ENCODE data around the gene ZNF221. TPM values are rescaled to one million over a fixed set of nuclear protein-coding genes. Genes with fewer than 3 reads are reported as not detected.

The ZNF221 gene
- total and polyA plus RNA-seq, 11 donors = 2.4 to 6.7 (median 3.7) TPM

DNA sequence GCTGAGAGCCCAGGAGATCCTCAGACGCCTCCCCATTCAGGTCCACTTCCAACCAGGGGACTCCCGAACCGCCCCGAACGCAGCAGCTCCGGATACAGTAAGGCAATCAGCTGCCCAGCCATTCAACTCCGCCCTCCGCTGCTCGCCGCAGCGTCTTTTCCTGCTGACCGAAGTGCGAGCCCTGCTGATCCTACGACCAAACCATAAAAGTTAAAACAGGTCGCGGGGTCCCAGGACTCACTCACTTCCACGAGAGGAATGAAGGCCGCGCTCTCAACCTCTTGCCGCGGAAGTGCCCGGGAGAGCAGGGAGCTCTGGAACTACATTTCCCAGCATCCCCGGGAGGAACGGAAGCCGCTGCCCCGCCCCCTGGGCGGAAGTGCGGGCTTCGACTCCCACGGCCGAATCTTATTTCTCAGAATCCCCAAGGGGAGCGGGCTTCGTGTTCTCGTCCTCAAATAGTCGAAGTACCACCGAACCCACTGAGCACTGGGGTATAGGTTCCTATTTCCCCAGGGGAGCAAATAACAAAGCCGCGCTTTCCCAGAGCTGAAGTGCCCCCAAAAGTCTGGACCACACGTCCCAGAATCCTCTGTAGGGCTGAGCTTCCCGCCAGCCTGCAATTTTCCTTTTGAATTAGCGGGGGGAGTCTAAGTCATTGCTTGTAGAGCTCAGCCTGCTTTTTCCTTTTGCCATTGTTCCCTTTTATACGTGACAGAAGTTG lies 15.9 kb upstream of the ZNF221 start, which contains the start of gene ZNF45:
Gene ZNF45 (minus strand): TSS at position 298 of the 724 bp plus-strand sequence. CDS start 13,097 bp downstream, outside the sequence.
- ATAC-seq (peak; percentile 97 to 99 (median 99)), DNase-seq (peak; percentile 91 to 94 (median 92))
- peak within 1 kb of the TSS; percentile 49 to 77 (median 66) for H3K4me3 ChIP-seq
- H3K27ac ChIP-seq = peak within 1 kb of the TSS; percentile 71 to 93 (median 88)
- WGBS, 4 donors = 0 to 1% (median 0%) methylated on average over 30 to 42 of the region's 42 CpGs
- peaks cover 0 to 21% (median 12%) of the 10 kb centered on the region in 12 donors for H3K4me1 ChIP-seq
- intact Hi-C loops (cut with DNase I) = loop anchor here in 3 of 10 donors (1.0 to 10.0 kb wide), 5 partner anchors 16 to 110 kb away; partner anchors contain the start of genes ZNF155 (in 2 of the 3), ZNF221 (in 2 of the 3) and ZNF283 (in 1 of the 3)
- H3K9me3 ChIP-seq = peaks cover 0 to 12% (median 0%) of the 10 kb centered on the region in 12 donors
- peak in 1 of 2 donors; percentile 56 for TF ChIP-seq POLR2A (IDR thresholded peaks at IDR 0.05)
- TF ChIP-seq, protein P1, sequence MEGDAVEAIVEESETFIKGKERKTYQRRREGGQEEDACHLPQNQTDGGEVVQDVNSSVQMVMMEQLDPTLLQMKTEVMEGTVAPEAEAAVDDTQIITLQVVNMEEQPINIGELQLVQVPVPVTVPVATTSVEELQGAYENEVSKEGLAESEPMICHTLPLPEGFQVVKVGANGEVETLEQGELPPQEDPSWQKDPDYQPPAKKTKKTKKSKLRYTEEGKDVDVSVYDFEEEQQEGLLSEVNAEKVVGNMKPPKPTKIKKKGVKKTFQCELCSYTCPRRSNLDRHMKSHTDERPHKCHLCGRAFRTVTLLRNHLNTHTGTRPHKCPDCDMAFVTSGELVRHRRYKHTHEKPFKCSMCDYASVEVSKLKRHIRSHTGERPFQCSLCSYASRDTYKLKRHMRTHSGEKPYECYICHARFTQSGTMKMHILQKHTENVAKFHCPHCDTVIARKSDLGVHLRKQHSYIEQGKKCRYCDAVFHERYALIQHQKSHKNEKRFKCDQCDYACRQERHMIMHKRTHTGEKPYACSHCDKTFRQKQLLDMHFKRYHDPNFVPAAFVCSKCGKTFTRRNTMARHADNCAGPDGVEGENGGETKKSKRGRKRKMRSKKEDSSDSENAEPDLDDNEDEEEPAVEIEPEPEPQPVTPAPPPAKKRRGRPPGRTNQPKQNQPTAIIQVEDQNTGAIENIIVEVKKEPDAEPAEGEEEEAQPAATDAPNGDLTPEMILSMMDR (IDR thresholded peaks at IDR 0.05) = no peak
- peaks cover 3 to 31% (median 29%) of the 10 kb centered on the region in 9 donors for H3K36me3 ChIP-seq
- H3K27me3 ChIP-seq = no peaks in the 10 kb centered on the region

DNA sequence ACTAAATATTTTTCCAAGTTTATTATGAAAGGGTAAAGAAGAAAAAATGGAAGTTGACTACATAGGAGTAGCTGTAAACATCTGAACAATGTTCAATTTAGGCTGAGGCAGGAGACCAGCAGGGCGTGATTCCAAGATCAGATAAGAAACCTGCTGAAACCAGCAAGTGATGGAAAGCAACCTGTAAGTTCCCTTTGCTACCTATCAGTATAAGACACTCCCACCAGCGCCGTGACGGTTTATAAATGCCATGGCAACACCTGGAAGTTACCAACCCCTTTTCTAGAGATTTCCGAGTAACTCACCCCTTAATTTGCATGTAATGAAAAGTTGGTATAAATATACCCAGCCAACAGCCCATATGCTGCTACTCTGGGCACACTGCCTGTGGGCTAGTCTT lies 14.8 kb upstream of the ZNF221 start:
- peaks cover 0 to 13% (median 0%) of the 10 kb centered on the region in 12 donors for H3K9me3 ChIP-seq
- no peak overlapping the region for H3K4me3 ChIP-seq
- no peak overlapping the region for H3K27ac ChIP-seq
- 70 to 80% (median 74%) methylated on average over 5 of the region's 5 CpGs for WGBS, 4 donors
- H3K4me1 ChIP-seq = peaks cover 0 to 21% (median 12%) of the 10 kb centered on the region in 12 donors
- TF ChIP-seq, protein P1 (IDR thresholded peaks at IDR 0.05) = no peak
- TF ChIP-seq POLR2A (IDR thresholded peaks at IDR 0.05) = no peak
- intact Hi-C loops (cut with DNase I) = loop anchor here in 1 of 10 donors (5.0 to 10.0 kb wide), 2 partner anchors 34 to 111 kb away; partner anchors contain the start of gene ZNF283
- DNase-seq (no peak), ATAC-seq (no peak)
- no peaks in the 10 kb centered on the region for H3K27me3 ChIP-seq
- peaks cover 0 to 20% (median 19%) of the 10 kb centered on the region in 9 donors for H3K36me3 ChIP-seq

DNA sequence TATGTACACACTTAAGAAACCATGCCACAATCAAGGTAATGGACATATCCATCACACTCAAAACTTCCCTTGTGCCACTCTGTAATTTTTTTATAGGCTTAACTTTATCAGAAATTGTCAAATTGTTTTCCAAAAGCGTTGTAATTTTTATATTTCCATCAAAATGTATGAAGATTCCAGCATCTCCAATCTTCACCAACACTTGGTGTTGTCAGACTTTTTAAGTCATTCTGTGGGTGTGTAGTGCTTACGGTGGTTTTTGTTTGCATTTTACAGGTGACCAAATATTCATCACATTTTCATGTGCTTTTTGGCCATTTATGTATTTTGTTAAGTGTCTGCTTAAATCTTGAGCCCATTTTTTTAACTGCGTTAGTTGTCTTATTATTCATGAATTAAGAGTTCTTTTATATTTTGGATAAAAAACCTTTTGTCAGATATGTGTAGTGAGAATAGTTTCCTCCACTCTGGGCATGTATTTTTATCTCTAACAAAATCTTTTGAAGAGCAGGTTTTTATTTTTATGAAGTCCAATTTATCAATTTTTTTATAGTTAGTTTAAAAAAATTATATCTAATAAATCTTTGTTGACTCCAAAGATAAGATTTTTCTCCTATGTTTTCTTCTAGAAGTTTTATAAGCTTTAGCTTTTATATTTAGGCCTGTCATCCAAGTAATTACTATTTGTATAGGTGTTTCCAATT lies 11.3 kb upstream of the ZNF221 start:
- no peak for DNase-seq
- Histone ChIP-seq H3K27me3 (no peaks in the 10 kb centered on the region), H3K4me3 (no peak overlapping the region), H3K4me1 (peaks cover 0 to 5% (median 0%) of the 10 kb centered on the region in 12 donors), H3K36me3 (no peaks in the 10 kb centered on the region), H3K27ac (no peak overlapping the region), H3K9me3 (peaks cover 0 to 13% (median 0%) of the 10 kb centered on the region in 12 donors)
- intact Hi-C loops (cut with DNase I) = loop anchor here in 2 of 10 donors (5.0 to 10.0 kb wide), 3 partner anchors 37 to 115 kb away; partner anchors contain the start of gene ZNF283 (in 1 of the 2)
- ATAC-seq = no peak
- TF ChIP-seq, protein P1 (IDR thresholded peaks at IDR 0.05) = no peak
- no peak for TF ChIP-seq POLR2A (IDR thresholded peaks at IDR 0.05)
- 66 to 73% (median 68%) methylated on average over 3 of the region's 3 CpGs for WGBS, 4 donors
